Activated CD4-positive, CD25-positive, alpha-beta regulatory T cell treated with anti-CD3 and anti-CD28 coated beads, Interleukin-2, amount 50 U/mL, for 72 hours (primary cell): ENCODE data around the gene CAMK2B.

Experiments
- DNase-seq: peaks from one replicate; pipeline ENCODE4 v3.0.0; 2021

The CAMK2B gene

DNA sequence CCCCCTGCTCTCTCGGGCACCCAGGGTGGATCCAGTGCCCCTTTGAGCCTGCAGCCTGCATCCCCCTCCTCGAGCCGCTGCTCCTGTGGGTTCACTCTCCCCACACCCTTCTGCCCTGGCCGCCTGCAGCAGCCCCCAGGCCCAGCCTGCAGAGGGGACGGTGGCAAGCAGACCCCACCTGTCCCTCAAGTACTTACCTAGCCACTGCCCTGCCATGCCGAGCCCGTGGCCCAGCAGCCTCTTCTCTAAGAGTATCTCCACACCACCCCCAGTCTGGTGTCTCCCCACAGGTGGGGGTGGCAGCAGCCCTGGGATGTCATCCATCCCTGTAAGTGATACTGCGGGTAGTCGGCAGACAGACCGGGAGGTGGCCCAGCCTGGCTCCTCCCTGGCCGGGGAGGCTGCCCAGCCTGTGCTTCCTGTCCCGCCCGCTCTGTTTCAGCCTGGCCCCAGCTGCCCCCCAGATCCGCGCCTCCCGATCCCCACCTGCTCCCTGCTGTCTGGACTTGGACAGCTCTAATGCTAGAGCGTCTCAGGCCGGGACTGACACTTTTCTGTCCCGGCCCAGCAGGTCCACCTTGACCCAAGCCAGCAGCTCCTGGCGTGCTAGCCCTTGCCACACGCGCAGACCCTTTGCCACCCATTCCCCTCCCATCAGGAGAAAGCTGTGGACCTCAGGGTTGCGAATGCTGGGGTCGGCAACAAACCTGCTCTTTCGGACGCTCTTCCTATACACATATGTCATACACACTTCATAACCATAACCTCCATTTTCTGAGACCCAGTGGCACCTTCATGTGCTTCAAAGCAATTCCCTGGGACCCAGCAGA is 99.6 kb downstream of the CAMK2B start:
- no peak for DNase-seq

DNA sequence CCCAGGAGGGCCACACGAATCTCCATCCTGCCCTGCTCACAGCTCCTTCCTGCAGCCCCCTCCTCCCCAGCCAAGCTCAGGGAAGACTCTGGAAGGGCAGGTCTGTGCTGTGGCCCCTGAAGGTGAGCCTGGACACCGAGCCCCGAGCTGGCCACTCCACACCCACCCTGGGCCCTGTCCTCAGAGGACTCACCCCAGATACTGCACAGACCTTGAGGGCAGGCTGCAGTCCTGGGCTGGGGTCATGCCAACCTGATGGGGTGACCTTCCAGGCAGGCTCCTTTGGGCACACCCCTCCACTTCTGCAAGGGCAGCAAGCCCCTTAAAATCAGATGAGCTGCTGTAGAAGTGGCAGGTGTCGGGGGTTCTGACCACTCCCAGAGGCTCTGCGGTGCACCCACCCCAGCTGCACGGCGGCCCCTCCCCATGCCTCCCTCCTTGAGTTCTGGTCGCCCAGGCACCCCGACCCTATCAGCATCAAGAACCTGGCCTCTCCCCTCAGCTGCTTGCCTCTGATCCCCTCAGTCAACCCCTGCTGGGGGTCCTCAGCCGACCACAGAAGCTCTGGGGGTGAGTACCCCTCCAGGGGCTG is 100.3 kb downstream of the CAMK2B start:
- DNase-seq: no peak

DNA sequence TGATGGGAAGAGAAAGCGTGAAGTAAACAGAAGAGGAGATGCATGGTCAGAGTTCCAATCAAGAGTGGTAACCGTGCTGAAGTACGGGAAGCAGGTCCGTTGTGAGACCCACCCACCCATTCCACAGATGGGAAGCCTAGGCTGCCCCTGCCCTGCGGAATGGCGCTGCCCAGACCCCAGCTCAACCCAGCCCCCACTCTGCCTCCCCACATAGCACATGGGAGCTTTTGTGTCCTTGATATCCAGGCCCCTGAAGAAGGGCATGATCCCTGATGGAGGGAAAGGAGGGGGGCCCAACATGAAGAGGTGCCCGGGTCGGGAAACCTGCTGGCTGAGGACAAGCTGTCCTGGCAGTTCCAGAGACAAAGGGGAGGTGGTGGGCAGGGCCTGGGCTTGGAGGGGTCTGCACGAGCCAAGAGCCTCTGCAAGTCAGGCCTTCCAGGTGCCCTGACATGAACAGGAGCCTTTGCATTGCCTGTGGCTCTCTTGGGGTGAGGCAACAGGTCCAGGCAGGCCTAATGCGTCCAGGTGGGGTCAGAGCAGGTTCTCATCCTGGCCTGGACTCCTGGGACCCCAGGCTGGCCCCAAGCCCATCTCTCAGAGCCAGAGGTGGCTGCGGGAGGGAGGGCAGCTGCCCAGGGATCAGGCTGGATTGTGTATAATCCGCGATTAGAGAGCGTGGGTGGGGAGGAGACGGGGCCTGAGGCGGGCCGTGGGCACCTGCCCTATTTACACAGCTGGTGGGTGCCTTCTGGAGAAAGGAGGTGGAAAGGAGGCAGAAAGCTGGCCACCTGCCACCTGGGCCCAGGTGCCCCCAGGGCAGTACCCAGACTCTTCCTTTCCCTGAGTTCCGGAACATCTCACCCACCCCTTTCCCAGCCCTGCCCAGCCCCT is 101.1 kb downstream of the CAMK2B start:
- DNase-seq: no peak

DNA sequence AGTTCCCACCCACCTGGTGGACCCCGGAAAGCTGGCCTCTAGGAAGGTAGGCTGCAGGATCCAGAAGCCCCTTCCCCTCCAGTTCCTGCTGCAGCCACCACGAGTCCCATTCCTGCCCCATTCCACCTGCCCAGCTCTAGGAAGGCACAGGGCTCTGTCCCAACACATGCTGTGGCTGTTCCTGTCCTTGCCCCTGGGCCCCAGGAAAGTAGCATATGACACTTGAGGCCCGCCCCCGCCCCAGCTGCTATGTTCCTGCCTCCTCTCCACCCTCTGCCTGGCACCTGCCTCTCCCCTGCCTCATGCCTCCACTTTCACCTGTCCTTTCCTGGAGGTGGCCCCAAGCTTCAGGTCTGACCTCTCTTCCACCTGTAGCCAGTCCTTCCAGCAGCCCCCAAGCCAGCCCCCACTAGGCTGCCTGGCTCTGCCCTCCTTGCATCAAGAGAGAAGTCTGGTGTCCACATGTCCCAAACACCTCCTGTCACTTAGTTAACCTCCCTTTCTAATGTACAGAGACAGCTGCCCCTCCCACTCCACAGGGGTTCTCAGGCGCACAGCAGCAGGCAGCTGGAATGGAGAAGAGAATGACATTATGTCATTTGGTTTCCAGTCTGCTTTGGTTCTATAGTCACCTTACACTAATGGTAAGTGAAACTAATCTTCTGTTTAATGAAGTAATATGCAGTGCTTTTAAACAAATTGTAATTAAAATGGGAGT is 101.9 kb downstream of the CAMK2B start:
- DNase-seq: no peak

DNA sequence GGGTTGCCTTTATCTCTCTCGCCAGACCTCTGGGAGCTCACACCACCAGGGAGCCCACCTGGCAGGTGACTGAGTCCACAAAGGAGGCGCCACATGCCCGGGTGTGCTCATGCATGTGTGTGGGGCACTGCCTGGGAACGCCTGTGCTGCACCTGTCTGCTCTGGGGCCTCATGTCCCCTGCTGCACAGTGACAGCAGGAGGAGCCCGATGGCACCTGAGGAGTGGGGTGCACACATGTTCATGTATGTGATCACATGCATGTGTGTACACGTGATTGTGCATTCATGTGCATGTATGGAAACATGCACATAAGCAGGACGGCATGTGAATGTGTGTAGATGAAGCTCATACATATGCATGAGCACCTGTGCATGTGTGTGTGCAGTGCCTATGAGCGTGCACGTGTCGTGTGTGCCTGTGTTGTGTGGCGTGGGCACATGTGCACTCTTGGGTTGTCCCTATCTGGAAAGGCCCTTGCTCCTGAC is 102.6 kb downstream of the CAMK2B start:
- no peak for DNase-seq

DNA sequence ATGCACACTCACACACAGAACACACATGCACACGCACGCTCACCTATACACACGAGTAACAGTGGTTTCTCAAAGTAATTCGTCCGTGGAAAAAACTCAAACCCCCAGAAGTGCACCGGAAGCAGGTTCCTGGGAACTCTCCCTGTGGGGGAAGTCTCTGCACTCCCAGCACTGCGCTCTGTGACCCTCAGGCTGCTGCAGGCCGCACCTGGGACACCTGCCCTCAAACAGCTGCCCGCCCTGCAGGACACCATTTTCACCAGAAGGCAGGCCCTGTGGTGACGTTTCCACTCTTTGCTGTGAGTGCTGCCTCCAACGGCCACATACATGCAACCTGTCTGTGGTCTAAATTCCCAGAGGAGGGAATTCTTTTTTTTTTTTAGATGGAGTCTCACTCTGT is 103.3 kb downstream of the CAMK2B start:
- no peak for DNase-seq

DNA sequence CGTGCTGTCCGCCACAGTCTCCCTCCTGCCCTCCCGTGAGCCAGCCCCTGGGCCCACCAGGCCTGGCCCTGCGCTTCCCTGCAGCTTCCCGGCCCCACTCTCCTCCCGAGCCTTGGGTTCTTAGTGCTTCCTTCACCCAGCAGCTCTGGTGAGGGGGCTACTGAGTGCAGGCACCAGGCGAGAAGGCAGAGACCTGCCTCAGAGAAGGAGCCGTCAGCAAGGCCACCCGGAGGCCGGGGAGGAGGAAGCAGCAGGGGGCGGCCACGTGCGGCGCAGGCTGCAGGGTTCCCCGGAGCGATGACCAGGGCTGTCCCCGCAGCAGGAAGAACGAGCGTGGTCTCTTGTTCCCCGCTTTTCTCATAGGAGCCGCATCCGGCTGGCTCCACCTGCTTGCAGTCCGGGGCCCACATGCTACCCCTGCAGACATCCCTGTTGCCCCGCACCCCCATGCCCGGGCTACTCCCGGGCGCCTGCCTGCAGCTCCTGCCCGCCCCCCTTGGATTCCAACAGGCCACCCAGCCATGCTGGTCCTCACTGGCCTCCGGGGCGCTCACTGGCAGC is 104.1 kb downstream of the CAMK2B start:
- no peak for DNase-seq

DNA sequence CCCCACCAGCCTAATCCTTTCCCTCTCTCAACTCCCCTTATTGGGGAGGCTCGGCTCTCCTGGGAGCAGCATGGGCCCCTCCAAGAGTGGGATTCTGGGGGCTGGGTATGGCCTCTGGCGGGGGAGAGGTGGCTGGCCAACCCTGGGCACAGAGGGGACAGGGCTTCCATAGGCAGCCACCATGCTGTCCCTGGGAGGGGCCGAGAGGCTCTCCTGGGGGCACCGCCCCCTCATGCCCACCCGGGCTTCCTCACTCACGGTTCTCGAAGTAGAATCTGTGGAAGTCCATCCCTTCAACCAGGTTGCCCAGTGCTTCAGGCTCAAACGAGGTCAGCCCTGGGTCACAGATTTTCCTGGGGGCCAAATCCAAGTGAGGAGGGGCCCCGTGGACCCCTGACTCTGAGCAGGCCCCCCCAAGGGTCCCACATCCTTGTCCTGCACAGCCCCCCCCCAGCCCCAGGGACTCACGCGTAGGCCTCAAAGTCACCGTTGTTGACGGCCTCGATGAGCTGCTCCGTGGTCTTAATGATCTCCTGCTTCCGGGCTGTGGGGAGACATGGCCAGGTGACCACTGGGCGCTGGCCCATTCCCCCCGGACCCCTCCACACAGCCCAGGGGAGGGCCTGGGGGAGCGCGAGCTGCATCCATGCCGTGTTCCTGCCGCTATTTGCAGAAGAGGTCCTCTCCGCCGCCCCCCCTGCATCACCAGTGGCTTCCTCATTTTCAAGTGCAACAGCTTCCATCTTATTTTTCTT is 104.9 kb downstream of the CAMK2B start:
- DNase-seq: no peak

DNA sequence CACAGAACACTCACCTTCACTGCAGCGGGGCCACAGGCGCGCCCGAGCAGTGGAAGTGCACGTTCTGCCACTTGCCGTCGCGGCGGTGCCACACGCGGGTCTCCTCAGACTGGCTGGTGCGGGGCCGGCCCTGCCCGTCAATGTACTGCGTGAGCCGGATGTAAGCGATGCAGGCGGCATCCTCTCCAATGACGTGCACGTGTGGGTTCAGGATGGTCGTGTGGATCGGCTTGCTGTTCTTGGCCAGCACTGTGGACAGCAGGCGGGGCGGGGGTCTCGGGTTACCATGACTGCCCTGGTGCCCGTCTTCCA is 105.4 kb downstream of the CAMK2B start:
- no peak for DNase-seq

DNA sequence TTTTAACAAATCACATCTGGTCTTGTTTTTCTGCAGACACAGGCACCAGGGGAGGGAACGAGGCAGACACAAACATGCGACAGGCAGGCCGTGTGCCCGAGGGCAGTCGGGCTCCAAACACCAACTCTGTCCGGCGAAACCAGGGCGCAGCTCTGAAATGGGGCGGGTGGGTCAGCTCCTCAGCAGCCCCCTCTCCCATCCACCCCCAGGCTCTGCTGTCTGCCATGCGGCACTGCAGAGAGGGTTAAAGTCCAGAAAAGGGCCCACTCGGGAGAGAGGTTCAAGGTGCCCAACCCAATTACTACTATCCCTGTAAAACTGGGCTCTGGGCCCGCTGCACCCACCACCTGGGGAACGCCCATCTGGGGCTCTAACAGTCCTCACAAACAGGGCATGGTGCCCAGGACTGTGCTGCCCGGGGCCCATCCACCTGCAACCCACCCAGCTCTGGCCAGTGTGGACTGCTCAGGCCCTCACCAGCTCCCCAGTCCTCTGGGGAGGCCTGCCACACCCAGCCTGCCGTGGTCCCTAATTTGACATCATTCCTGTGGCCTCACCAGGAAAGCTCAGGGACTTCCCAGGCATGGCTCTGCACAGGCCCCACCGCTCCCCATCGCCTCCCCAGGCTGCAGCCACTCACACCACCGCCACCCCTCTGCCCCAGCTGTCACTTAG is 105.9 kb downstream of the CAMK2B start:
- DNase-seq: no peak

DNA sequence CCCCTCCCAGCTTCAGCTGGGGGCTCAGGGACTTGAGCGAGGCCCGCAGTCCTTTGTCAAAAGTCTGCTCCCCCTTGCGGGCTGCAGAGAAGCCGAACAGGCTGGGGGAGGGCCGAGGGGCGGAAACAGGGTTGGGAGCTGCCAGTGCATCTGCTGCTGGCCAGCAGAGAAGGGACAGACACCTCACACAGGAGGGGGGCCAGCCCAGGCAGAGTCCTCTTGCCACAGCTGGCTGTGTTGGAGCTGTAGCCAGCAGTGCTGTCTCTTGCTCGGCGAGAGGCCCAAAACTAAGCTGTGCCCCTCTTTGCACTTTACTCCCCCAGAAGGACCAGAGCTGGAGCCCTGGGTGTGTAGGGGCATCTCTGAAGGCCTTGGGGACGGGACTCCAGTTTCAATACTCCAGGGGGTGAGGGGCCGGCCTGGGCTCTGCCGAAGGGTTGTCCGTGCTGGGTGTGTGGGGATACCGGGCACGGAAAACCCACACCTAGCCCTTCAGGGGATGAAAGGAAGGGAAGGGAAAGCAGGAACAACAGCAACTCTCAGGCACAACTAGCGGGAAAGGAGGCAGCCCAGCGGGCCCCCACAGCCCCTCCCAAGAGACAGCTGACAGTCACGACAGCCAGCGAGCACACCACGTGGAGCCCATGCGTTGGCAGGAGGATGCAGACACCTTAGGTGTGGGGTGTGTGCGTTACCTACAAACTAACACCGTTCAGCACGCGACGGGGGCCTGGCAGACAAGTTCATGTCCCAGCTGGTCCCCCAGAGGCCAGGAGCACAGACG is 106.8 kb downstream of the CAMK2B start:
- DNase-seq: no peak

DNA sequence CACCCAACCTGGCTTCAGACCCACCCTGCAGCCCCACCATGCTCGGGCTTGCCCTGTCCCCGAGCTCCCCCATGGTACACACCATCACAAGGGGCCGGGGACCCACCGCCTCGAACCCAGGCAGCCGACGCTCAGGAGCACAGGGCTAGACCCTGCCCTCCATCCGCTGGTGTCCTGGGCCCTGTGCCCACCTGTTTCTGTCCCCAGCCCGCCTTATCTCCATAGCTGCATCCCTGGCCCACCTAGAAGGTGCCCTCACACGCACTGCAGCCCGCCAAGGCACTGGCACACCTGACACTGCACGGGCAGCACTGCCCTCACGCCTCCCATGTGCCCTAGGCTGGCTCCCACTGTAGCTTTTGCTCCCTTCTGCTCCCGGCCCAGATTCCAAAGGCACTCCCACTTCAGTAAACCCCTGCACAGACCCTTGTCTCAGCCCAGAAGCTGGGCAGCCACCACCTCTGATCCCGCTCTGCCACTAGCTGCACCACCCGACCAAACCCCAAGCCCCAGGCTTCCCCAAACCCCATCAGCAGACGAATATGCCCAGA is 107.5 kb downstream of the CAMK2B start:
- no peak for DNase-seq

DNA sequence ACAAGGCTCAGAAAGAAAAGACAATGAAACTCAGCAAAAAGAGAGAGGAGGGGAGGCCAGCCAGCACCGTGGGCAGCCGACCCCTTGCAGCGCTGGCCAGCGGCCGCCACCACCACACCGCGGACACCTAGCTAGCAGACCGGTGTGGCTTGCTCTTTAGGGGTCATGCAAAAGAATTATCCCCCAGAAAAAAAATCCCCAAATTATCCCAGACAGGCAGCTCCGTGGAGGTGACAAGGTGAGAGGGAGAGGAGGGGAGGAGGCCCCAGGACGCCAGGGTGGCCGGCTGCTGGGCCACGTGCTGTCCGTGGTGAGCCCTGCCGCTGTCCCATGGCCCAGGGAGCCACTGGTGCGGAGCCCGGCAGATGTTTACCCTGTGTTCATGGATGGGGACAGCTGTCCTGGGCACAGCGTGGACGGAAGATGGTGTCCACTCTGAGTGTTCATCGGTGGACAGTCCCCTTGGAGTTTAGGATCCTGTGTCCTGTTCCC is 108.1 kb downstream of the CAMK2B start:
- no peak for DNase-seq

DNA sequence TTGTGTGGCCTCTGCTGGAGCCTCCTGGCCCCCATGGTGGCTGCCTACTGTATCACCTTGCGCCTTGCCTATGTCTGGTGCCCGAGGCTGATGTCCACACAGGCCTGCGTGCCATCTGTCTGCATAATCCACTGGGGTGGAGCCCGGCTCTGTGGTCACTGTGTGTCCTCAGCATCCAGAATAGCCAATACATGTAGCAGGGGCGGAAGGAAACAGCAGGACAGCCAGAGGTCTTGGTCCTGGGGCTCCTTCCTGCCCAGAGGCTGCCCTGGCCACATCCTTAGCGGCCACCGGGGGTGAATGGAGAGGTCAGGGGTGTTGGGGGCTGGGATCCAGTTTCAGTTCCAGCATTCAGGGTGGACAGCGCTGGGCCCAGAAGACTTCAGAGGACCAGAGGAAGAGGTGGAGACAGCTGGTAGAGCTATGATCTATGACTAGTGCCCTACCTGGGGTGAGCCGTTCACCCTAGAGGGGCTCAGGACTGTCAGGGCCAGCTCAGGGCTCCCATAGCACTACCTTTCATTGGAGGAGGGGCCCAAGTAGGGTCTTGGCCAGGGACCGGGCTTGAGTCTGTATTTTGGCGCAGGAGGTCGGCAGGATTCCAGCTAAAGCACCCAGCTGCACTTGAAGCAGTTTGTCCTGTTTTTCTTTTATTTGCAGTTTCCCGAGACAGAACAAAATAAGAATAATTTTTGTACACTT is 108.7 kb downstream of the CAMK2B start:
- DNase-seq: no peak

DNA sequence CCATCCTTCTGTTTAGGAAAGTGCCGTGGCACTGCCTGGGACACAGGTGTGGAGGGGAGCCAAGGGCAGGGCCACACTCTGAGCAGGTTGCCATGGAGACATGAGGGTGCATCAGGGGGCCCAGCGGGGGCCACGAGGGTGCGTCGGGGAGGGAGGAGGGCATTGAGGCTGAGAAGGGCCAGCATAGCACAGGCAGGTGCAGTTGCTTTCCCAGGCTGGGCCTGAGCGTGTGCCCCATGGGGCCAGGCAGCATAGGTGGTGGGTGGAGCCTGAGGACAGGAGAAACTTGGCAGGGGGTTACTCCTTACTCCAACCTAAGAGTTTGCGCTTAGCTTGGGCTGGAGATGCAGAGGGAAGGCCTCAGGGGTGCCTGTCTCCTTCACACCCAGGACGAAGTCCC is 109.4 kb downstream of the CAMK2B start:
- no peak for DNase-seq

DNA sequence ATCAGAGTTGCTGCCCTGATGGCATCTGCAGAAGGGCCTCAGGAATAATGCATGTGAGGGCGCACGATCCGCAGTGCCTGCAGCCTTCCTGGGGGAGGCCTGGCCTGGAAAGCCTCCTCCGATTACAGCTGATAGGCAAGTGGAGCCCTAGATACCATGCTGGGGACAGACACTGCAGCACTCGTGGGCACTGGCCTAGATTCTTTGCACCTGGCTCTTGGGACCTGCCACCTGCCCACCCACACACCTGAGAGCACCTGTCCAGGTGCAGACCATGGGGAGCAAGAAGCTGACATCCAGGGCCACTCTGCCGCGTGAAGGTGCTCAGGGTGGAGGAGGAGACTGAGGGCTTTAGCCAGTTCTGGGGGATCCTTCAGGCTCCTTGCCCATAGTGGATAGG is 109.9 kb downstream of the CAMK2B start:
- no peak for DNase-seq

DNA sequence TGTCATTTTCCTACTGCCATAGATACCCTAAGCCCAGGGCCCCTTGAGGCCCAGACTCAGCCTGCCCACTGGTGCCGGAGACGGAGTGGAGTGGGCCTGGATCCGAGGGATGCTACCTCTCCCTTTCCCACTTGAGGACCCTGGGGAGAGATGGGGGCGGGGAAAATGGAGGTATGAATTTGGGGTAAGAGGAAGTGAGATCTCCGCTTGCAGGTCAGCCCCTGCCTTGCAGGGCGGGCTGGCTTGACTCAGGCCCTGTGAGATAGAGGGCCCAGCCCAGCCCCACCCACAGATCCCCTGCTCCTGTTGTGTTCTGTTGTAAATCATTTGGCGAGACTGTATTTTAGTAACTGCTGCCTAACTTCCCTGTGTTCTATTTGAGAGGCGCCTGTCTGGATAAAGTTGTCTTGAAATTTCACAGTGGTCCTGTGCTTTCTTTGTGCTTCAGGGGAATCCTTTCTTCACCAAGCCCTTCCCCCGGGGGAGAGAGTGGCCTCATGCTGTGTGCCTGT is 111.5 kb downstream of the CAMK2B start:
- no peak for DNase-seq

DNA sequence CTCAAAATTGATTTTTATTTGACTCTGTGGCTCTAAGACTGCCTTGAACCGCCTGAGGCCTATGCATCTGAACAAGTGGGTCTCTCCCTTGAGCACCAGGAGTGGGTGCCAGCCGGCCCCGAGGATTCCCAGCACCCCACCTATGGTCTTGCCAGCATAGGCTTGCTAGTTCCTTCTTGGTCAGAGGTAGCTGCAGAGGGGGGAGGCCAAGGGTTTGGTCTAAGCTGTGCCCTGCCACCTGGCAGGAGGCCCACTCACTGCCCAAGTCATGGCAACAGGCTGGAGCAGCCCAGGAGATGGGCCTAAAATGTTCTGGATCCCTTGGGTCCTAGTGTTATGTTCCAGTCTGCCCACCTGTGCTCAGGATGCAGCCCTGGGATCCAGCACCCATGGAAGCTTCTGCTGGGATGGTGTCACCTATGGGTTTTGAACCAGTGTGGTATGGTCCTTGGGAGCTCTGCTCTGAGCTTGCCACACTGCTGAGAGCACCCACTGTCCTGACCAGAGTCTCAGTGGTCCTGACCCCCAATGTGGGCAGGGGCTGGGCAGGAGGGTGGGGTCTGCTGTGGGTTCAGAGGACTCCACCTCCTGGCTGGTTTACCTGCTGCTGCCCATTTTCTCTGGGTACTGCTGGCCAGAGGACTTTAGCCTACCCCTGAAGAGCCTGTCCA is 112.1 kb downstream of the CAMK2B start:
- DNase-seq: no peak
